NCI-H1694 (cell line): ENCODE measurements around the gene CCDC92.

Experiments used
- DNase-seq: peaks from one replicate; lab custom pipeline; 2025; lab: John Stamatoyannopoulos, UW

Gene CCDC92

DNA sequence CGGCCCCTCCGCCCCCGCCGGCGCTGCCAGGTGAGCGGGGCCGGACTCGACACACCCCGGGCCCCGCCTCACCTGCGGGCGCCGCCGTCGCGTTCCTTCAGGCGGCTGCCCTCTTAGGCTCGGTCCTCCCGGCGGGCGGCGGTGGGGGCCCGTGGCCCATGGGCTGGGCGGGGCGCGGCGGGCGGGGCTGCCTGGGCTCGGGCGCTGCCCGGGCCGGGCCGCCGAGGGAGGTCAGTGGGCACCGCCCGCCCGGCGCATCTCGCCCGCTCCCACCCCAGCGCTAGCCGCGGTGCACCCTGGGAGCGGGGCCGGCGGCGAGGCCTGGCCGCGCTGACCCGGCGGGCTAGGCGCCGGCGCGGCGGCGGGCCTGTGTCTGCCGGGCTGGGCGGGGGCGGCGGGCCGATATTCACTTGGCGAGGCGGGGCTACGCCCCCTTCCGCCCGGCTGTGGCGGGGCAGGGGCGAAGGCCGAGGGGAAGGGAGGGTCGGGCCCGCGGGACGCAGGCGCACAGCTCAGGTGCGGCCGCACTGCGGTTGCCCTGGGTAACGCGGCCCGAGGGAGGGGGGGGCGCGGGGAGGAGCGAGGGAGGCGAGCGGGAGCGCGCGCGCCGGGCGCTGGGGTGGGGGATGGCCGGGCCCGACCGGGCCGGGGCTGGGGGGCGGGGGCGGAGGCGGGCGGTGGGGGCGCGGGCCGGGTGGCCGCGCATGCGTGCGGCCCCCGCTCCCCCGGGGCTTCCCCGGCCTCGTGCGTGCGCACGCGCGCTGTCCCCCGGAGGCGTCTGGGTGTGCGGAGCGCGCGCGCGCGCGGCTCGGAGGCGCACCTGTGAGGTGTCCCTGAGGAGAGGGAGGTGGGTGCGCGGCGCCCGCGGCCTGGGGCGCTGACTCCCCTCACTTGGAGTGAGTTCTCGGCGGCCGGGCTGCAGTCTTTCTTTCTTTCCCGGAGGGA, at the start of gene CCDC92, which contains the start of gene ZNF664:
Gene CCDC92 (minus strand): TSS at position 375 of the 945 bp plus-strand sequence. CDS start 28,526 bp downstream, outside the sequence.
Gene ZNF664 (plus strand): TSS at position 759 of the 945 bp plus-strand sequence. CDS start 38,930 bp downstream, outside the sequence.
- peak; percentile 71 for DNase-seq

DNA sequence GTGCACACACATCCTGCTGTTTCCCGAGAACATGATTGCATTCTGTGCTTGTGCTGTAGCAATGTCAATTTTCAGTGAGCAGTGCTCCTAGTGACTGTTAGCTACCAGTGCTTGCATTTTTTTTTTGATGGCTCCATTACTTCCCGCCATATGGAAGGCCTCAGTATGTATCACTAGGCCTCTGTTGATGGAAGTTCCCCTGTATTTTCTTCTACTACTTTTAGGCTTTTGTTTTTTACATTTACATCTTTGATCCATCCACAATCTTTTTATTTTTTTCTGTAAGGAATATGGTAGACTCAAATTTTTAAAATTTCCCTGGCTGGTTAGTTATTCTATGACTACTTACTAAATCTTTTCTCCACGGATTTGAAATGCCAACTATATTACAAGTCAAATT, 49.5 kb upstream of the CCDC92 start:
- no peak for DNase-seq

DNA sequence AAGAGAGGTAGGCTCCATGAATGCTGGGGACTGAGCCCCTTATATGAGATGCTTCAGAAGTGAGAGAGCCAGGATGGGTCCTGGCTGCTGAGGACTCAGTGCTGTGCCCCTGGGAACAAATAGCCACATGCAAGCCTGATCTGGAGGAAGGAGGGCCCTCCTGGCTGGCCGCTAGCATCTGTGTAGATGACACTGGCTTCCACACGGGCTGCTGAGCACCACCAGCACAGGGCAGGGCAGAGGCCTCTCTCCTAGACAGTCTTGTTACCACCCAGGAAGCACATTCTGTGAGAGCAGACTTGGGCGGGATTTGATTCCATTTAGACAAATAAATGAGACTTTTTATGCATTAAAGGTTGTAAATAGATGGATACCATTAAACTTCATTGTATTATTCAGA, 48.4 kb upstream of the CCDC92 start:
- no peak for DNase-seq

GRCh38 chr12:124020514-124020949, 47.9 kb upstream of the CCDC92 start:
- no peak for DNase-seq

- no peak for DNase-seq
Observed at GRCh38 chr12:124019115-124019514, 46.5 kb upstream of the CCDC92 start.

DNA sequence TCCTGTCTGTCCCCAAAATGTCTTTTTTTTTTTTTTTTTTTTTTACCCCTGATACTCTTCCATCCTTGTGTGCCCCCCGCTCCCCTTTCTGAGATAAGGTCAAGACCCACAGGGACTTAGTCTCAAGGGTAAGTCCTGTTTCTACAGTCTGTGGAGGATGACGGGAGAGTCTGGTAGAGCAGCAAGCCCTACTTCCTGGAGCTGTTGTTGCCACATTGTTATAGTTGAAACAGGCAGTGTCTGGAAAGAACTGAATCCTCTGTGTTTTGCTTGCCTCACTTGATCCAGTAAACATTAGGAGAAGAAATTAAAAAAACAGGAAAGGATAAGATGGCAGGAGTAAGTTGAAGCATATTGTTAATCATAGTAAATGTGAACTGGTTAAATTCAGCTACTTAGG, 45.9 kb upstream of the CCDC92 start:
- no peak for DNase-seq

DNA sequence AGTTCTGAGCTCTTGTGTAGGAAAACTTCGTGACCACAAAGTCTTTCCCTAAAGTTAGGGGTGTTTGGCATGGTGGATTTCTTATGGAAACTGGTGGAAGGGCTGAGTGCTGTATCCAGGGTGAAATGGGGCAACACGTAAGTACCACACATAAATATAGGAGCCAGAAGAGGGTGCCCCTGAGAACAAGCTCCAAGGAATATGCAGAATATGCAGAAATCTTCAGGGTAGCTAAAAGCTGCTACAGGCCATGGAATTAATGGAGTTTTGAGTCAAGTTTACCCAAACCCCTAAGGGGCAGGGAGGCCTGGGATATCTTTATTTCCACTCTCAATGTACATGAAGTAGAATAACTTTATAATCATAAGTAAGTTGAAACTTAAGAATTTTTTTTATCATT, 44.4 kb upstream of the CCDC92 start:
- no peak for DNase-seq

GRCh38 chr12:124015494-124016461, 43.1 kb upstream of the CCDC92 start:
- DNase-seq: no peak

GRCh38 chr12:124013073-124013472, 40.4 kb upstream of the CCDC92 start:
- no peak for DNase-seq

DNA sequence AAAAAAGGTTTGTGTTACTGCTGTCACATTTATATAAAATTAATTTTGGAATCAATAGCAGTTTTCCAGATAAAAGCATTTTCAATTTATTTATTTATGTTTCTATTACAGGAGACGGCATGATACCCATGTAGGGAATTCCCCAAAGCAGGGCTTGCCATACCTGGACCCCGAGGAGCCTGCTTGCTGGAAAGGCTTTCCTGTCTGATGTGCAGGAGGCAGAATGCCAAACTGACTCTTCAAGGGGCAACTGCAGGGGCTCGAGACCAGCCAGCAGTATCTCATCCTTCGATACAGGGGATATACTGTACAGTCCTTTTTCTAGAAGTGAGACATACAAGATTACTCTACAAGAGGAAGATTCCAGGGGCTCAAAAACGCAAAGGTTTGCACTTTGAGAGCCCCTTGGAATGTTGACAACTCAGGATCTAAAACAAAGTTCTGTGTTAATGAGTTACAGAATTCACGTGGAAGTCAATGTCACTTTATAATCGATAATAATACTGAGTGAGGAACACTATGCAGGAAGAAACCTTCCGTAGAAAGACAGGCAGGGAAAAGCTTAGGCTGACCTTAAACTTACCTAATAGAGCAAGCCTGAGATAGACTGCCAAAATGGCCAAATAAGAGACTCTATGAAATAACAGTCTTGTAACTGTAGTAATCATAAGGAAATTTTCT, 38.9 kb upstream of the CCDC92 start:
- DNase-seq: no peak

GRCh38 chr12:124010687-124011086, 38.1 kb upstream of the CCDC92 start:
- DNase-seq: no peak

- no peak for DNase-seq
Observed at GRCh38 chr12:124009781-124010180, 37.1 kb upstream of the CCDC92 start.

GRCh38 chr12:124008595-124008994, 36.0 kb upstream of the CCDC92 start:
- no peak for DNase-seq

DNA sequence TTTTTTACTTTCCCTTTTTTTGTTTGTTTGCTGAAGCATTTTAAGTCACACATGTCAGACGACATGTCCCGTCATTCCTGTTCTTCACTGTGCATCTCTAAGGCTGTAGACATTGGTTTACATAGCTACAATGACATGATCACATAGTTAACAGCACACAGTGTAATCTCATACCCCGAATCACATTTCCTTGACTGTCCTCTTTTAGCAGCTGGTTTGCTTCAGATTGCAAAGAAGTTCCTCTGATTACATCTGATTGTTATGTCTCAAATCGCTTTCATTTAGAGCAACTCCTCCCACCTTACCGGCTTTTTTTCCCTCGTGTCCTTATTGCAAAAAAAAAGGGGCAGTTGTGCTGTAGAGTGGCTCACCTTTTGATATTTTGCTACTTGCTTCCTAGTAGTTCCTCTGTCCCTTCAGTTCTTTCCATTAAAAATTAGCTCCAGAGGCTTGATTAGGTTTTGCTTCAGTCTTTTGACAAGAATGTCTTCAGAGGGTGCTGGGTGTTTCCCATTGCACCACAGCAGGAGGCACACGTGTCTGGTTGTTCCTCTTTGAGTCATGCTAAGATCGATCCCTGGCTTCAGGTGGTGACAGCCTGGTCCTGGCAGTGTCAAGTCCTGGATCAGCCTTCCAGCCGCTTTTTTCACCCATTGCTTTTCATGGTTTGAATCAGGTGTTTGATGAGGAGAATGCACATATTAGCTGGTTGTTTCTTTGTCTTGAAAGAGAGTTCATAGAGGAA, 35.4 kb upstream of the CCDC92 start:
- no peak for DNase-seq

DNA sequence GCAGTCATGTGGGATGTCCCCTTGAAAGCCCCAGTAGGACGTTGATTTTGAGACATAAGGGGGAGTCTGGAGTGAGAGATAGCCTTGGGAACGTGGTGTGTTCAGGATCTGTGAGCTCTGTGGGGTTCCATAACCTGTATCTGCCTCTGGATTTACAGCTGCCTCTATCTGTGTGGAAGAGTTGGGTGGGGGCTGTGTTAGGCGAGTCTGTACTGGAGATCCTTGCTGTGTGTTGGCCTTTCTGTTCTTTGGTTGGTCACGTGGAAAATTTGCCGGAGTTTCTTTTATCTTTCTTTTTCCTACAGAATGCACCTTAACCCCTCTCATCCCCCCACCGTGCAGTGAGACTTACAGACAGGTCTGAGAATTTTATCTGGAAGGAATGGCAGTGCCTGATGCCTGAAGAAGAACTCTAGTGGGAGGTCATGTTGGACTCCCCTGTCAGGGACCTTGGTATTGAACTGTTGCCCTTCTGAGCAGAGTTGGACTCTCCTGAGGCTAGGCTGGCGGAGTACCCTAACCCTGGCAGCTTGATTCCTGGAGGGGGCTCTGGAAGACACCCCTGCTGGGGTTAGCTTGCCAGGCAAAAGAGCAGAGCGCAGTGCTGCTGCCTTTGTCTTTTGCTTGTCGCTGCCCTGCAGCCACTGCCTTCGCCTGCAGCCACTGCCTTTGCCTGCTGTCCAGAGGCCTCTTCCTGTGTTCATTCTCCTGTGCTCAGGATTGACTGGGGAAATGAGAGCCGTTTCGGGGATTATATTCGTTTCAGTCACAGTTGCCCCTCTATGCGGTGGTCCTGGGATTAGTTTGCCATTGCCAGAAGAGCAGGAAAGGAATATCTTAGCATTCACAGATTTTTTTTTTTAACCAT, 34.4 kb upstream of the CCDC92 start:
- DNase-seq: no peak

- DNase-seq: no peak
Observed at GRCh38 chr12:124006085-124006845, 33.6 kb upstream of the CCDC92 start.

DNA sequence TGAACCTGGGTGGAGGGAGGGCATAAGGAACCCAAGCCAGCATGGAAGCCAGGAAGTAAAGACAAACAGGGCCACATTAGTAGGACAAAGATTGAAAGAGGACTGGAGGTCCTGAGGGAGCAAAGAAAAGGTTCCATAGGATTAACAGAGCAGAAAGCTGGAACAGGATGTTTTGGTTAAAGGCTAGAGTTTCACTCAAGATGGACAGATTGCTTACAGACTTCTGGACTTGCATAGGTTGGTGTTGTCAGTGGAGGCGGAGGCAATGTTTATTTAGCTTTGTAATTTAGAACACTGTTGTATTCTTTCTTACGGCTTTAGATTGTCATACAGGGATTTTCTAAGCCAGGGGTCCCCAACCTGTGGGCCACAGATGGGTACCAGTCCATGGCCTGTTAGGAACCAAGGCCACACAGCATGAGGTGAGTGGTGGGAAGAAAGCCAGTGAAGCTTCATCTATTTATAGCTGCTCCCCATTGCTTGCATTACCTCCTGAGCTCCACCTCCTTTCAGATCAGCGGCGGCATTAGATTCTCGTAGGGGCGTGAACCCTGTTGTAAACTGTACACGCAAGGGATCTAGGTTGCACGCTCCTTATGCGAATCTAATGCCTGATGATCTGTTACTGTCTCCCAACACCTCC, 31.7 kb upstream of the CCDC92 start:
- no peak for DNase-seq

DNA sequence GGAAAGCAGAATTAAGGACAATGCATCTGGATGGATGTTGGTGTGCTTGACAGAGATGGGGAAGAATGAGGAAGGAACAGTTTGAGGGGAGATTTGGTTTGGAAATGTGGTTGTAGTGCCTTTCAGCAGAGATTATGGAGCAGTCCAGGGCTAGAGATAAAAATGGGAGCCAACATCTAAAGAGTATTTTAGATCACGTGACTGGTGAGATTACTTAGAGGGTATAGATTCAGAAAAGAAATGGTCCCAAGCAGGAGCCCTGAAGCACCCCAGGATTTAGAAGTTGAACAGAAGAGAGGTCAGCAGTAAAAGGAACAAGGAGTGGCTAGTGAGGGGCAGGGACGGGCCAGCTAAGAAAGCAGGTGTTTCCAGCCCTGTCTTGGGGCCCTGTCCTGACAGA, 30.0 kb upstream of the CCDC92 start:
- DNase-seq: no peak
